HG02588 (cell line): ENCODE measurements around the gene DHCR24.
"Not testable (repeated sequence)": the region's sequence is repeated elsewhere in the genome, so short reads cannot be mapped to it uniquely, and the experiment has no call there.

ENCODE experiments used
- ATAC-seq: cut with Tn5 transposase; IDR thresholded peaks from one replicate; pipeline ENCODE4 v1.9.1; 2021; ENCODE audit warnings: mild to moderate bottlenecking, moderate library complexity; ENCODE audit not compliant: unreplicated experiment

DHCR24 gene

DNA sequence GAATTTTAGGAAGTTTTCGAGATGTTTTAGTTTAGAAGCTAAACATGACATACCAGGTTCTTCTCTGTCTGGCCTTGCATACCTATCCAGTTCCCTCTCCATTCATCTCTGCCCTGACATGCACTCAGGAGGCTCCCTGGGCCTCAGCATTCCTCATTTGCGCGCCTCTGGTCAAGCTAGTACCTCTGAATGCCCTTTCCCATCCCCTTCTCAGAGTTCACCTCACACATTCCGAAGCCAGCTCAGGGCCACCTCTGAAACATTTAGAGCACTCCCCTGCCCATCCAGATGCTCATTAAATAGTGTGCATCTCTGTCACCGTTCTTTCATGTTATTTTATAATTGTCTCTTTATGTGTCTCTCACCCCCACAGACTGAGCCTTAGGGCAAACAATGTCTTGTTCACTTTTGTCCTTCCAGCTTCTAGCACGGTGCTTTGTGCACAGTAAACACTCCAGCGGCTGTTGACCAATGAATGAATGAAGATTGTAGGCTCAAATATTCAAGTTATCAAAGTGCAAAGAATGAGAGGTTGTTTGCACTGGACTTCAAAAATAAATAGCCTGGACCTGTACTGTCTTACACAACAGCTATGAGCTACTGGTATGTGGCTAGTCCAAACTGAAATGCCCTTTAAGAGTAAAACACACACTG is 1.2 kb upstream of the DHCR24 start:
- no peak for ATAC-seq

DNA sequence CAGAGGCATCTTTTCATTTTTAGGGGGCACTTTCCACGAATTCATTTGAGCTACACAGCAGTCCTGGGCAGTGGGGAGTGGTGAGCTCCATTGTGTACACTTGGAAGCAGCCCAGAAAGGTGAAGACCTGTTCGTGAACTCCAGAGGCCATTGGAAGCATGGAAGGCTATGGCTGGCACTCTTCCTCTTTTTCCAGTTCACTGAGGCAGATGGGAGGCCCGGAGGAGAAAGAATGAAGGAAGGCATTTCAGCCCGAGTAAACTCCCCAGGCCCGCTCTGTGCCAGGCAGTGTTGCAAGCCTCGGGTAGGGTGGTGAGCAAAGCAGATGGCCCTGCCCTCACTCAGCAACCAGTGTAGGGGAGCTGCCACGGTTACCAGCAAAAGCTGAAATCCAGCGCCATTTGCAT is 673 bp upstream of the DHCR24 start:
- ATAC-seq: no peak

DNA sequence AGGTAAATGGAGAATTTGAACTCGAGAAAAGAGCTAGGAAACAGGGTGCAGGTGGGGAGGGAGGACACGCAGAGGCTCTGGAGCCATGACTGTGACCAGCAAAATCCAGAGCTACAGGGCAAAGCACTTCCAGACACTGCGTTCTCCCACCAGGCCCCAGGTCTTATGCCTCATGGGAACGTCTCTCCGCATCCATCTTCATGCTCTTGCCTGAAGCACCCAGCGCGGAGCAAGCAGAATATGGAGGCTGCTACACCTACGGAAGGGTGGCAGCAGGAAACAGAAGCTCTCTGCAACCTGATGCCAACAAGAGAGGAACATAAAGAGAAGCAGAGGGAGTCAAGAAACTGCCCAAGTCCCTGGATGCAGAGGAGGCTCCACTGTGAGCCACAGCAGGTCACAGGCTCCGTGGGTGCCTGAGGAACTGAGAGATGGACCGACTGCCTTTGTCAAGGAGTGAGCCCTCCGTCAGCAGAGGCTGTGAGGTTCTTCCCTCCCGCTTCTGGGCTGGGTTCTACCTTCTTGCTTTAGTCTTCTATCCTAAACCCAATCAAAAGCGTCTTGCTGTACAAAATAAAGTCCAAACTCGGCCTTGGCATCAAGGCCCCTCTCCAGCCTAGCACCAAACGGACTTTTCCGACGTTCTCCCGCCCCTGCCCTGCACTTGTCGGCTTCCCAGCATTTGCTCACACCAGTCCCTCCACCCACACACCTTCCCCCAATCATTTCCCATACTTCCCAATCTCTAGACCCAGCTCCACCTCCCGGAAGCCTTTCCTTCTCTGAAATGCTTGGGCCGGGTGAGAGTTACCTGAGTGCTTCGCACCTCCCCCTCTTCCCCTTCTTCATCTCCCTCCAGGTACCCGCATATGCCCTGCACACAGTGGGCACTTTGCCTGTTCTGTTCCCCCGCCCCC is 930 bp downstream of the DHCR24 start:
- no peak for ATAC-seq

DNA sequence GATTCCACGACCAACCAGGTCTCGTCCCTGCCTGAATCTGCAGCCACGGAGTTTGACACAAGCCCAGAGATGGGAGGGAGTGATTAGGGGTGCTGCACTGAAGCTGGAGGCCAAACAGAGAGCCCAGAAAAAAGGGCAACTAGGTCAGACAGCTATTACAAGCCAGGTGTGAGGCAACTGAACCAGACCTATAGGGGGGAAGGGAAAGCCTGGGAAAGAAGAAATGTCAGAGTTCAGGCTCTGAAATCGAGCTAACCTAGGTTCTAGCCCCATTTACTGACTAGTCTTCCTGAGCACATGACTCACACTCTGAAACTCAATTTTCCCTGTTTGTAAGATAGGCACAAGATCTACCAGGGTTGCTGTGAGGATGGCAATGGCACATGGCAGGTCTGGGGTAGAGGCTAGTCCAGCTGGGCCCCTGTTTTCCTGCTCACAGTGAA is 1.7 kb downstream of the DHCR24 start:
- no peak for ATAC-seq

DNA sequence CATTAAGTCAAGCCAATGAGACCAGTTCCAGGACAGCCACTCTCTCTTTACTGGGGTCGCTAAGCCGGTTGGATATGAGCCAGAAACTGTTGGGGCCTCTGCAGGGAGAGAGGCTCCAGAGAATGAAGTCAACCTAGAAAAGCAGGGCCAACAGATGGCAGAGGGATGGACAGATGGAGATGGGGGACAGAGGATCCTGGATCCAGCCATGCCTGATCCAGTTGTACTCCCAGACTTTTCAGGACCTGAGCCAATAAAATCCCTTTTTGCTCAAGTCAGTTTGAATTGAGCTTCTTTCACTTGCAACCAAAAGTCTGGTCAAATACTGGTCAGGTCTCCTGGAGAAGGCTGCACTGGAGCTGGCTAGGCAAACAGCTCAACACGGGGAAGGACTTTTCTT is 2.2 kb downstream of the DHCR24 start:
- ATAC-seq: no peak

DNA sequence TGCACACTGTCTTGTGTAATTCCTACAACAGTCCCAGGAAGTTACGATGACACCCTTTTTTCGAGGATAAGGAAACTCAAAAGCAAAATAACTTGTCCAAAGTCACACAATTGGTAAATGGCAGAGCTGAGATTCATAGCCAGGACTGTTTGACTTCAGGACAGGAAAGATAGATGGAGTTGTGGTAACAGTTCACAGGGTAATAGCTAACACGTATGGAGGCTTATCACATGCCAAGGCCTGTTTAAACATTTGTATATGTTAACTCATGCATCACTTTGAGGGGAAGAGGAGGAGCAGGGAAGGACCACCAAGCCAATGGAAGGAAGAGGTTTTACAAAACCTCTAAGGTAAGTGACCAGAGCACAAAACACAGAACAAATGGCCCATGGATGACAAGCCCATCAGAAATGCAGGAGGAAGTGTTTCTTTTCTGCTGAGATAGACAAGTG is 2.8 kb downstream of the DHCR24 start:
- ATAC-seq: no peak

DNA sequence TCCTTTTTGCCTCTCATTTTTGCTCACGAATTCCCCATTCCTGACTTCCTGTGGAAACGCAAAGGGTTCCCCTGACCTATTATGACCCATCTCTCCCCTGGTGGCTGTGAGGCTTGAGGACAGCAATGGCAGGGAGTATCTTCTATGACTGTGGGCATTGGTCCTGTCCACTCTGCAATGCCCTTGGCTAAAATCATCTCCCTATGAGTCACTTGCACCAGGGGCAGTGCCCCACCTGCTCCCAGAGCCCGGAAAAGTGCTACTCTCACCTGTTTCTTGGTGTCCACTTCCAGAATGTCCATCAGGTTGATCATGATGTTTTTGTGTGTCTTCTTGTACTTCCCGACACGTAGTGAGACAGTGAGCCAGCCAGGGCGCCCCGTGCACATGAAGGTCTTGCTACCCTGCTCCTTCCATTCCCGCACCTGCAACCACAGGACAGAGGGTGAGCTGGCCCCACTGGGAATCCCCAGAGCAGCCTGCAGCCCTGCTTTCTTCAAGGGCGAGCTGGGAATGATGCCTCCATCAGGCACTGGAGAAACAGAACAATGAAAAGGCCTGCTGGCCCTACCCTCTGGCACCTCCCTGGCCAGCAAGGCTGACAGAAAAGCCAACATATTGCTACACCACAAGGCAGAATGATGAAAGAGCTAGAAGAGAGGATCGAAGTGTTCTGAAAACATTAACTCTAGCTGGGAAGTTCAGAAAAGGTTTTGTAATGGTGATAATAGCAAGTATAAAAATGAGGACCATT is 3.5 kb downstream of the DHCR24 start:
- ATAC-seq: no peak

DNA sequence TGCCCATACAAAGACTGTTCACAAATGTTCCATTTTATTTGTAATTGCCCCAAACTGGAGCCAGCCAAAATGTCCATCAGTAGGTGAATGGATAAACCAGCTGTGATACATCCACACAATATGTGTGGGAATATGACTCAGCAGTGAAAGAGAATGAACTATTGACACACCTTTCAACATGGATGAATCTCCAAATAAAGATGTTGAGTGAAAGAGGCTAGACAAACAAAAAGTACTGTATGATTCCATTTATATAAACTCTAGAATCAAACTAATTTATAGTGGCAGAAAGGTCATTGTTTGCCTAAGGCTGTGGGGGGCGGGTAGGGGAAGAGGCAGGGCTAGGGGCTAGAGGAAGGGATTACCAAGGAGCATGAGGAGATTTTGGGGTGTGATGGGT is 4.5 kb downstream of the DHCR24 start:
- no peak for ATAC-seq

DNA sequence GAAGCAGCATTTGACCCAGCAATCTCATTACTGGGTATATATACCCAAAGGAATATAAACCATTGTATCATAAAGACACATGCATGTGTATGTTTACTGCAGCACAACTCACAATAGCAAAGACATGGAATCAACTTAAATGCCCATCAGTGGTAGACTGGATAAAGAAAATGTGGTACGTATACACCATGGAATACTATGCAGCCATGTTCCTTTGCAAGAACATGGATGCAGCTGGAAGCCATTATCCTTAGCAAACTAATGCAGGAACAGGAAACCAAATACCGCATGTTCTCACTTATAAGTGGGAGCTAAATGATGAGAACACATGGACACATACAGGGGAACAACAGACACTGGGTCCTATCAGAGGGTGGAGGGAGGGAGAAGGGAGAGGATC is 5.4 kb downstream of the DHCR24 start:
- ATAC-seq: not testable (repeated sequence)

DNA sequence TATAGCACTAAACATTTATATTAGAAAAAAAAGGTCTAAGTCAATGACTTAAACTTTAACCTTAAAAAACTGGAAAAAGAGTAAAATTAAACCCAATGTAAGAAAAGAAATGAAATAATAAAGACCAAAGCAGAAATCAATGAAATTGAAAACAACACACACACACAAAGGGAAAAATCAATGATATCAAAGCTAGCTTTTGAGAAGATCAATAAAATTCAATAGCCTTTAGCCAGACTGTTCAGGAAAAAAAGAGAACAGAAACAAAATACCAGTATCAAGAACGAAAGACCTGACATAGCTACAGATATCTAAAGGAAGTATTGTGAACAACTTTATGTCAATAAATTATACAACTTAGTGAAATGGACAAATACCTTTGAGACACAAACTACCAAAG is 7.1 kb downstream of the DHCR24 start:
- ATAC-seq: no peak

DNA sequence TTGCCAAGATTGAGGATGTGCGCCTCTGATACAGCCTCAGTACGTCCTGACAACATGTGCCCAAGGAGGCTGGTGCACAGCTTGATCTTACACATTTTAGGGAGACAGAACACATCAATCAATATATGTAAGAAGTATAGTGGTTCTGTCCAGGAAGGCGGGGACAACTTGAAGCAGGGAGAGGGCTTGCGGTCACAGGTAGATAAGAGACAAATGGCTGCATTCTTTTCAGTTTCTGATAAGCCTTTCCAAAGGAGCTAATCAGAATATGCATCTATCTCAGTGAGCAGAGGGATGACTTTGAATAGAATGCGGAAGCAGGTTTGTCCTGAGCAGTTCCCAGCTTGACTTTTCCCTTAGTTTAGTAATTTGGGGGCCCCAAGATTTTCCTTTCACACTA is 10.2 kb downstream of the DHCR24 start:
- no peak for ATAC-seq

DNA sequence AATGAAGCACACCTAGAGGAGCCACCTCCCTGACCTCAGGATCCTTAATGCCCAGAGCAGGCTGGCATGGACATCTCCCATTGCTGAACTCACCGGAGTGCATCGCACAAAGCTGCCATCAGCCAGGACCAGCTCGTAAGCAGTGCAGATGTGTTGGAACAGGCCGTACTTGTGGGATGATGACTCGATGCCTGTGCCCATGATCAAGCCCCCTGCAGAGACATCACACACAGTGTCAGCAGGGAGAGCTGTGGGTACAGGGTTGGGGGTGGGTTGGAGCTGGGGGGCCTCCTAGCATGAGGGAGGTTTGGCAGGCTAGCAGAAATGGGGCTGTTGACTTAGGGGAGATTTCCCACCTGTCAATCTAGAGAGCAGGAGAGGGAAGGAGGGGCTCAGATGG is 12.0 kb downstream of the DHCR24 start:
- ATAC-seq: no peak

DNA sequence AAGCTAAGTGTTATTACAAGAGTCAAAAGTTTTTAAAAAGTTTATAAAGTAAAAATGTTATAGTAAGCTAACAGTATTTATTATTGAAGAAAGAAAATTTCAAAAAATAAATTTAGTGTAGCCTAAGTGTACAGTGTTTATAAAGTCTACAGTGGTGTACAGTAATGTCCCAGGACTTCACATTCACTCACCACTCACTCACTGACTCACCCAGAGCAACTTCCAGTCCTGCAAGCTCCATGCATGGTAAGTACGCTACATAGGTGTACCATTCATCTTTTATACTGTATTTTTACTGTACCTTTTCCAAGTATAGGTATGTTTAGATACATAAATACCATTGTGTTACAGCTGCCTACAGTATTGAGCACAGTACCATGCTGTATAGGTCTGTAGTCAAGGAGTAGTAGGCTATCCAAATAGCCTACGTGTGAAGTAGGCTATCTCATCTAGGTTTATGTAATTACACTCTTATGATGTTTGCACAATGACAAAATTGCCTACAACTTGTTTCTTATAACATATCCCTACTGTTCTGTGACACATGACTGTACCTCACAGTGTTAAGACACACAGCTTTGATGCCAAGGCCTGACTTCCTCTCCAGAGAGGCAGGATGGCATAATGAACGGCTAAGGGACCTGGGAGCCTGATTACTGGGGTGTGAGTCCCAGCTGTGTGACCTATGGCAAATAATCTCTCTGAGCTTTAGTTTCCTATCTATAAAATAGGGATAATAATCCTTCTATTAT is 12.7 kb downstream of the DHCR24 start:
- no peak for ATAC-seq

DNA sequence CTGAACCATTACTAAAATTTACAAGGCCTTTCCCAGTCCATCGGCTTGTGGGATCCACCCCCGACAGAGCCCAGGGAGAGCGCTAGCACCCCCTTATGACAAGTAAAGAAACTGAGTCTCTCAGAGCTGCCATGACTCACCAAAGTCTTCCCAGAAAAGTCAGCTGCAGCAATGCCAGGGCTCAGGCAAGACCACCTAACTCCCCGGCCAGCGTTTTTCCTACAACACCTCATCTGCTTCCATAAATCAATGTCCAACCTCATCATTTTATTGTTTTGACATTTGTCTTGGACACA is 15.0 kb downstream of the DHCR24 start:
- ATAC-seq: no peak

DNA sequence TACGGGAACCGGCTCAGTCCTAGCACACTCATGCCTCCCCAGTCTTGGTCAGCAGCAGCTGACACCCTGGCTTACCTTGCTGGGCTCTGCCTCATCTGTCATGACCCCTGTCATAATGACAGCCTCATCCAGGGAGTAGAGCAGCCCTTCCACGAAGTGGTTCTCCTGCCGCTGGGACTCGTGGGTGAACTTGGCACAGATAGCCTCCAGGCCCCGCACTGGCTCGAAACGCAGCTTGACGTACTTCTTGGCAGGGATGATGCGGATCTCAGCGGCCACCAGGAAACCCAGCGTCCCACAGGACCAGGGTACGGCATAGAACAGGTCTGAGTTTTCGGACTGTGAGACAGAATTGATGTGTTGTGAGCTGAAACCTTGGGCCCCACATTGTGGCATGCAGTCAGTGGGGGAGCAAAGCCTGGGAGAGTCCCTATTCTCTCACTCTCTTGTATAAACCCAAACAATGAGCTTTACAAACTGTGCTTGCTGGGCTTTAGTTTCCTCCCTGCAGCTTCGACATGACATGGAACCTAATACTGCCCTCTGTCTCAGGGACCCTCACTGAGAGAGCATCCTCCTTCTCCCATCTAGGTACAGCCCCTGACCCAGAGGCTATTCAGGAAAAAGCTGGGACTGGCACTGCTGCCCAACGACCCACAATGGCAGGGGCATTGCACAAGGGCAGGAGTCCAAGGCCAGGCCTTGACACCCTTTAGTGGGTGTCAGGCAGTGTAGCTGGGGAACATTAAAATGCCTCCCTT is 15.5 kb downstream of the DHCR24 start:
- ATAC-seq: no peak

DNA sequence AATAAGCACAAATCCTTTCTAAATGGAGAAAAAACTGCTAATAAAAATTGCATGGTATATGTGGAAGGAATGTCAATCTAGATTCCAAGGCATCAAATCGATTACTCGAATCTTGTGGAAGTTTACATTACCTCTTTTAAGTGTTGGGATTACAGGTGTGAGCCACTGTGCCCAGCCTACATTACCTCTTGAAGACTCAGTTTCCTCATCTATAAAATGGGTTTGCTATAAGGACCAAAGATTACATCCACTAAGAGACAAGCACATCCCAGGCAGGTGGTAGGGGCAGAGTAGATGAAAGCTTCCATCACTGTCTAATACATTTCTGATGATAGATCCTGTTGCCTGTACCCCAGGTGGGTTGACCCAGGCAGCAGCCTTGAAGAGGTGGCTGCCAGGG is 16.1 kb downstream of the DHCR24 start:
- no peak for ATAC-seq

DNA sequence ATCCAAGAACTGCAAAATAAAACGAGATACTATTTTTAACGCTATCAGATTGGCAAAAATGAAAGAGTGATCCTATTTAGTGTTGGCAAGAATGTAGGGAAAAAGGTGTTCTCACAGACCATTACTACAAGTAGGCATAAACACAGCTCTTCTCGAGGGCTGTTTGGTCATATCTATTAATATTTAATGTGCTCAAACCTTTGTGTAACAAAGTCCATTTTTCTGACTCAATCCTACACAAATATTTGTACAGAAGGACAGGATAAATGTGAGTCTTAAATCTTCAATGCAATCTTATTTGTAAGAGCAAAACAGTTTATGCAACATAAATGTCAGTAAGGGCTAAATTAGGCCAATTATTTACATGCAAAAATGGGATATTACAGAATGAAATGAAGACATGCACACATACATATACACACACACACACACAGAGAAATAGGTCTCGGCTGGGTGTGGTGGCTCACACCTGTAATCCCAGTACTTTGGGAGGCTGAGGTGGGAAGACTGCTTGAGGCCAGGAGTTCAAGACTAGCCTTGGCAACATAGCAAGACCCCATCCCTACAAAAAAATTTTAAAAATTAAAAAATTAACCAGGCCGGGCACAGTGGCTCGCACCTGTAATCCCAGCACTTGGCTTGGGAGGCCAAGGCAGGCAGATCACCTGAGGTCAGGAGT is 17.7 kb downstream of the DHCR24 start:
- ATAC-seq: no peak

DNA sequence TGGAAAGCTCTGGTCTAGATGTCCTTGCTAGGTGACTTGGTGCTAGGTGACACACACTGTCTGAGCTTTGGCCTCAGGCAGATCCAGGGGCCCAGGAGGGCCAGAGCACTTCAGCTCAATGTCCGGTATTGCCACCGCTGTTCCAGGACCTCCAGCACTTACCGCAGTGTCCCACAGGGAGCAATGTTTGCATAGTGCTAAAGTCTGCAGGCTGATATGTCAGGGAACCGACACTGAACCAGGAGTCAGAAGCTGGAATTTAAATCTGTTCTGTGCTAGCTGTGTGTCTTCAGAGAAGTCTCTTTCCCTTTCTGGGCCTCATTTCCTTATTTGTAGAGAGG is 19.3 kb downstream of the DHCR24 start:
- no peak for ATAC-seq

DNA sequence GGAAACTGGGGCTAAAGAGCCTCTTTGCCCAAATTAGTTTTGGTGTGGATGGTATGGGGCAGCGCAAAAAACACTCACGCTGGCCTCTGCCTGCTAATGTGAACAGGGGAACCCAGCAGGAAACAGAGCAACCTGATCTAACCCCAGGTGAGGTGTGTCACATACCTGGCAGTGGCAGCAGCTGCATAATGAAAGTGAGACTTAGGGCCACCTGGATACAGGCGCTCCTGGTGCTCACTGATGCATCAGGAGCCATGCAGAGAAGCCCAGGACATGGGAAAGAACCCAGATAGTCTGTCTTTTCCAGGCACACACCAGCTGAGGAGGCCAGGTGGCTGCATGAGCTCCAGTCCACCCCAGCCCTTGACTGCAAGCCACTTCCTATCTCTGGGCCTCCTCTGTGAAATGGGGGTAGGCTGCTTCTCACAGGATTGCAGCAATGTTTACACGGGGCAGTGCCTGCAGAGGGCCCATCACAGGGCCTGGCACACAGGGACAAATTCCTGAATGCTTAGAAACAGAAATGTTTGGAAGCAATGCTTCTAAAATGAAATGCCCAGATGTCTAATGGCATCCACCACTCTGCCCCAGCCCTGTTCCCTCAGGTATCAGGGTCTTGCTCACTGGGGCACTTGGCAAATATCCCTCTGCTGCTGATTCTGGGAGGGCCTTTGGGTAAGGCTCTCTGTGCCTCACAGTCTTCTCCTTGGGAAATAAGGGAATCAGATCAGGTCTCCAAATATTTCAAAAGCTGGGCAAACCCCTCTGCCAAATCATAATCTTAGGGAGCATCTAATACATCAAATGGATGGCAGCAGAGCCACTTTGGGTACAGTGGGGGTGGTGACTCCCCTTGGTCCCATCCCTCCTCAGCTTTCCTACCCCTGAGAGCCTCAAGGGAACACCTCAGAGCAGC is 19.9 kb downstream of the DHCR24 start:
- no peak for ATAC-seq
